SU-DHL-6 (cell line): Measurements from ENCODE around the gene CTU2.

Experiments
- H2AFZ ChIP-seq: fragments of 200-600 bp; sonication (generic); 2 replicates; pipeline ENCODE4 v1.6.1; 2014; ENCODE audit warnings: low read depth, mild to moderate bottlenecking, moderate library complexity, mixed read lengths, antibody characterized with exemption, low read length; ENCODE audit not compliant: severe bottlenecking
- H3F3A ChIP-seq: fragments of 200-600 bp; shearing (Covaris generic); 2 replicates; pipeline ENCODE4 v1.6.0; 2016; ENCODE audit warnings: antibody characterized with exemption, mild to moderate bottlenecking; ENCODE audit not compliant: insufficient read depth
- H3K27ac ChIP-seq: fragments of 200-600 bp; sonication (generic); 2 replicates; pipeline ENCODE4 v1.5.1; 2016; ENCODE audit warnings: low read depth, mild to moderate bottlenecking, low read length, moderate library complexity, mixed read lengths
- H3K27me3 ChIP-seq: fragments of 200-600 bp; sonication (generic), shearing (Covaris generic); 2 replicates; pipeline ENCODE4 v1.6.0; 2014; ENCODE audit warnings: mild to moderate bottlenecking, low read length
- H3K36me3 ChIP-seq: fragments of 200-600 bp; sonication (generic); 2 replicates; pipeline ENCODE4 v1.6.1; 2014; ENCODE audit warnings: mild to moderate bottlenecking, low read length, mixed read lengths
- H3K4me2 ChIP-seq: fragments of 300-600, 200-600 bp; shearing (Covaris generic), sonication (generic); 2 replicates; pipeline ENCODE4 v1.6.0; 2014; ENCODE audit warnings: low read length, low read depth, mild to moderate bottlenecking; ENCODE audit not compliant: poor library complexity, severe bottlenecking
- H3K4me3 ChIP-seq: fragments of 200-600 bp; sonication (generic); 2 replicates; pipeline ENCODE4 v1.5.1; 2014; ENCODE audit warnings: antibody characterized with exemption, low read length, mild to moderate bottlenecking, mixed read lengths; ENCODE audit not compliant: insufficient read depth, poor library complexity, severe bottlenecking
- H3K79me2 ChIP-seq: fragments of 200-600 bp; sonication (generic); 2 replicates; pipeline ENCODE4 v1.6.1; 2014; ENCODE audit warnings: mild to moderate bottlenecking, low read length, moderate library complexity; ENCODE audit not compliant: insufficient read depth
- H3K9ac ChIP-seq: fragments of 200-600 bp; sonication (generic); 2 replicates; pipeline ENCODE4 v1.7.0; 2014; ENCODE audit warnings: mild to moderate bottlenecking, low read length
- H3K9me2 ChIP-seq: fragments of 200-600 bp; sonication (generic); replicated peaks from 2 replicates; pipeline ENCODE4 v1.6.1; 2014; ENCODE audit warnings: low read length; ENCODE audit not compliant: insufficient read depth
- H3K9me3 ChIP-seq: fragments of 200-600 bp; sonication (generic); 2 replicates; pipeline ENCODE4 v1.6.1; 2014; ENCODE audit warnings: low read length, mixed read lengths; ENCODE audit not compliant: insufficient read depth
- H4K20me1 ChIP-seq: fragments of 200-600 bp; sonication (generic); 2 replicates; pipeline ENCODE4 v1.6.1; 2014; ENCODE audit warnings: low read depth, mild to moderate bottlenecking, antibody characterized with exemption, low read length, moderate library complexity, mixed read lengths
- CTCF ChIP-seq: fragments of 200-600 bp; sonication (generic); IDR thresholded peaks from one replicate; pipeline ENCODE4 v1.5.1; 2017; ENCODE audit warnings: antibody characterized with exemption, mild to moderate bottlenecking, low read length, moderate library complexity; ENCODE audit not compliant: insufficient read depth, poor library complexity, severe bottlenecking
- EZH2phosphoT487 ChIP-seq: fragments of 200-600 bp; sonication (generic), shearing (Covaris generic); conservative IDR thresholded peaks from 2 replicates; pipeline ENCODE4 v1.6.1; 2018; ENCODE audit warnings: mild to moderate bottlenecking, antibody characterized with exemption, low read length, moderate library complexity, mixed read lengths

CTU2 gene

GRCh38 chr16:88705076-88705684 lies 1.1 kb upstream of the CTU2 start:
- Histone ChIP-seq H4K20me1 (no peaks in the 10 kb centered on the region; the same call in 1 of the 2 replicates), H3K79me2 (peaks cover 13% of the 10 kb centered on the region; the same call in 1 of the 2 replicates), H3K36me3 (no peaks in the 10 kb centered on the region), H3K9me2 (no peaks in the 10 kb centered on the region), H2AFZ (no peak overlapping the region), H3K27ac (no peak overlapping the region), H3F3A (no peaks in the 10 kb centered on the region), H3K9me3 (no peaks in the 10 kb centered on the region), H3K4me2 (peak overlapping the region; percentile 50), H3K9ac (peak overlapping the region; percentile 91), H3K27me3 (no peaks in the 10 kb centered on the region), H3K4me3 (peak overlapping the region; percentile 91)
- TF ChIP-seq CTCF (no peak), EZH2phosphoT487 (no peak)

- no peaks in the 10 kb centered on the region for H3K9me2 ChIP-seq
Observed at GRCh38 chr16:88705801-88706228, 488 bp upstream of the CTU2 start.

DNA sequence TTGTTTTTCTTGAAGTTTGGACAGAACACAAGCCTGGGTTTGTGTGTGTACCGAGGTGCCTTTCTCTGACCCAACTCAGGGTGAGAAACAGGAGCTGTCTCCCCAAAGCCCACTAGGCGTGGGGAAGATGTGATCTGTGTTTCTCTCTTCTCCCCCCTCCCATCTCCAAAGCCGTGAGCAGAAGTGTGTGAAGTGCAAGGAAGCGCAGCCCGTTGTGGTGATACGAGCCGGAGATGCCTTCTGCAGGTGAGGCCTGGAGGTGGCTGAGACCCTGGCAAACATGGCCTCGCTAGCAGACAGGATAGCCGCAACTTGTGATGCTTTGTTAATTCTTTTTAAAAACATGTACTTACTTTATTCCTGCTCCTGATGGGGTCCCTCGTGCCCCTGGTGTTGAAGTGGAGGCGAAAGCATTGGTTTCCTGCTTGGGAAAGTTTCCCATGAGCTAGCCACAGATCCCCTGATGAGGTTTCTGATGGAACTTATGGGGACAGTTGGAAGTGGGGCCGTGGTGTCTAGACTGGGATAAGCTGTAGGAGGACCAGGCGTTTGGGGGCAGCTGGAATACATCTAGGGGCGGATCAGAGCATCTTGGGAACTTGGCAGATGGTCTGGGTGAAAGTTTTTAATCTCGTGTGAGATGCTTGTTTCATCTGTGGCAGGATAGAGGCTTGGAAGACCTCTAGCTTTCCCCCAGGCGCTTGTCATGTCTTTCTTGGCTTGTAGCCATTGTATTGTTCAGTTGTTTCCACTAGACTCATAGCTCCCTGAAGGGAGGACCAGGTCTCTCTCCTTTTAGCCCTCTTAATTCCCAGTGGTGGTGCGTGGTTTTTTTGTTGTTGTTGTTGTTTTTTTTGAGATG lies 893 bp downstream of the CTU2 start:
- peak overlapping the region; percentile 77 for H3K4me2 ChIP-seq
- no peak overlapping the region for H3K27ac ChIP-seq
- no peaks in the 10 kb centered on the region for H3K36me3 ChIP-seq
- no peak for TF ChIP-seq CTCF
- no peak for TF ChIP-seq EZH2phosphoT487
- H3K79me2 ChIP-seq, result peaks cover 13% of the 10 kb centered on the region; the same call in 1 of the 2 replicates
- no peaks in the 10 kb centered on the region for H3K9me2 ChIP-seq
- H3K27me3 ChIP-seq, result no peaks in the 10 kb centered on the region
- no peaks in the 10 kb centered on the region for H3K9me3 ChIP-seq
- peak overlapping the region; percentile 91 for H3K9ac ChIP-seq
- H2AFZ ChIP-seq, result peak overlapping the region; percentile 90
- H3K4me3 ChIP-seq, result peak overlapping the region; percentile 91
- H4K20me1 ChIP-seq, result no peaks in the 10 kb centered on the region; the same call in 1 of the 2 replicates
- H3F3A ChIP-seq, result no peaks in the 10 kb centered on the region

More at GRCh38 chr16:88705801-88706228, 488 bp upstream of the CTU2 start:
- Histone ChIP-seq H3K36me3 (no peaks in the 10 kb centered on the region), H2AFZ (no peak overlapping the region), H3K27ac (no peak overlapping the region), H3K9ac (peak overlapping the region; percentile 91), H3K4me2 (peak overlapping the region; percentile 77), H3K4me3 (peak overlapping the region; percentile 91), H3K27me3 (no peaks in the 10 kb centered on the region), H4K20me1 (no peaks in the 10 kb centered on the region; the same call in 1 of the 2 replicates), H3K9me3 (no peaks in the 10 kb centered on the region), H3F3A (no peaks in the 10 kb centered on the region), H3K79me2 (peaks cover 13% of the 10 kb centered on the region; the same call in 1 of the 2 replicates)
- TF ChIP-seq EZH2phosphoT487, result no peak
